HG03097 (cell line): Measurements from ENCODE around the gene FXR1.
A peak's percentile ranks its signal among the peaks of the same experiment; 100 is the strongest.
"Not testable (repeated sequence)": the region's sequence is repeated elsewhere in the genome, so short reads cannot be mapped to it uniquely, and the experiment has no call there.

Experiments used
- ATAC-seq: cut with Tn5 transposase; IDR thresholded peaks from one replicate; pipeline ENCODE4 v1.9.1; 2021; ENCODE audit not compliant: unreplicated experiment, low FRiP score

FXR1 gene

DNA sequence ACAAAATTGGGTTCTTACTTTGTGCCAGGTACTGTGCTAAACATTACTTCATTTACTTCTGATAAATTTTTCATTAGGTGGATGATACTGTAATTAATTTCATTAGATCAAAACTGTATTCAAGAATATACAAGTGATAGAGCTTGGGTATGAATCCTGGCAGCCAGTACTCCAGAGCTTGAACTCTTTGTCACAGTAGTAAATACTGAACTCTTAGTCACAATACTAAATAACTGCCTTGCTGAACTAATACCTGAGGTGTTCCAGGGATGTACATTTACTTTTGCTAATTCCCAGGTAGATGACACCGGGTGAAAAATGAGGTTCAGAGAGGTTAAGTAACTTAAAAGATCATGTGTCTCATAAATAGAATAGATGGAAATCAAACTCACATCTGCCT lies 20.3 kb downstream of the FXR1 start:
- ATAC-seq, result no peak

- no peak for ATAC-seq
Measured at GRCh38 chr3:180934638-180935037, 22.2 kb downstream of the FXR1 start.

- no peak for ATAC-seq
Measured at GRCh38 chr3:180940826-180941225, 28.4 kb downstream of the FXR1 start.

DNA sequence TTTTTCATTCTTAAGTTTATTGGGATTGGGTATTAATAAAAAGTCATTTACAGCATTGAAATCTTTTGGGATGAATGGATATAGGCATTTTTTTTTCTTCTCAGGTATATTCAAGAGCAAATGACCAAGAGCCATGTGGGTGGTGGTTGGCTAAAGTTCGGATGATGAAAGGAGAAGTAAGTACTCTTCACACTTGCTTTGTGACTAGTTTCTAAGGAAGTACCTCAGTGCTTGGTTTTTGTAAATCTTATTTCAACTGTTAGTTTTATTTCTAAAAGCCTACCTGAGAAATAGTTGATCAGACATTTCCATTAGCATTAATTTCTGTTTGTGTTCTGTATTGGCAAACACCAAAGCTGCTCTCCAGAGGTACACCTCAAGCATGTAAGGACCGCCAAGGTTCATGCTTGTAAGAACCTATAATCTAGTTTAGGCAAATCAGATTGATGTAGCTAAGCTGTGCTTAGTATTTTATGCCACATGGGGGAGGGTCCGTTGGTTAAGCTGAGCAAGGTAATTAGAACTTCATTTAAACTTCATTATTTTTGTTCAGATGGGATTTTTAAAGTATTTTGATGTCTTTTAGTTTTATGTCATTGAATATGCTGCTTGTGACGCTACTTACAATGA lies 35.4 kb downstream of the FXR1 start:
- ATAC-seq, result no peak

DNA sequence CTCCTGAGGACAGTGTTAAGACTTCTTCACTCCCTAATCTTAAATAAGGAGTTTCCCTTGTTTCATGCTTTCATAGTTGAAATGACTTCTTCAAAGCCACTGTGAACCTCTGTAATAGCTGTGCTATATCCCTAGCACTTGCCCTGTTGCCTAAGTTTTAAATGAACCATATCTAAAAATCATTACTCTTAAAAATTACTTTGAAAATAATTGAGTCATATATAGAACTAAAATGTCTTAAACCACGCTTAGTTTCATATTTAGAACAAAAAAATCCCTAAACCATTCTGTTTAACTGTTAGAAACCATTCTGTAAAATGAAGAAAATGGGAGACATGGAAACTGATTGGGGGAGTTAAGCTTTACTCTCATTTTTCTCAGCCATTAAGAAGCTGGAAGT lies 47.2 kb downstream of the FXR1 start:
- no peak for ATAC-seq

DNA sequence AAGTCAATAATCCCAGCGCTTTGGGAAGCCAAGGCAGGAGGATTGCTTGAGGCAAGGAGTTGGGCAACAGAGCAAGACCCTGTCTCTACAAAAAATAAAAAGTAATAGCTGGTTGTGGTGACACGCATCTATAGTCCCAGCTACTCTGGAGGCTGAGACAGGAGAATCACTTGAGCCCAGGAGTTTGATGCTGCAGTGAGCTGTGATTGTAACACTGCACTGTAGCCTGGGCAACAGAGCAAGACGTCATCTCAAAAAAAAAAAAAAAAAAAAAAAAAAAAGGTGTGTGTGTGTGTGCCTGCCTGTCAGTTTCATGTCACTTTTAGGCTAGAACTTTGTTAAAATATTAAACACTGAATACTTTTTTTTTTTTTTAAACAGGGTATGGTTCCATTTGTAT lies 48.6 kb downstream of the FXR1 start:
- no peak for ATAC-seq

- ATAC-seq, result no peak
Measured at GRCh38 chr3:180961552-180961951, 49.1 kb downstream of the FXR1 start.

GRCh38 chr3:180962530-180962929 lies 50.1 kb downstream of the FXR1 start:
- ATAC-seq, result no peak

- no peak for ATAC-seq
Measured at GRCh38 chr3:180970931-180971330, 58.5 kb downstream of the FXR1 start.

DNA sequence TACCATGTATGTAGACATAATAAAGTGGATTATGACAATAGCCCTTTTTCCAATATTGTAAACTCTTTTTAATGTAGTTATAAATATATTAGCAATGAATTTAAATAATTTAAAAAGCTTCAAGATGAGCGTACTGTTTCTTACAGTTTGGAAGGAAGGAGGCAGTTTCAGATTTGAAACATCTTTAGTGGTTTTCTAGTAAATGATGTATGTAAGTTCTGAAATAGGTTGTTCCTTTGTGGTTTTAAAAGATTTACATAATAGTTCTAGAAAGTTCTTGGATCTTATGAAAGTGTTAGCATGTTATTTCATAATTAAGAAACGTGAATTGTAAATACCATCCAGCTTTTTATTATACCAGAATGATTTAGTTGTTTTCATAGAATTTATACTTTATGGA lies 61.1 kb downstream of the FXR1 start:
- ATAC-seq, result peak; percentile 63

GRCh38 chr3:180974286-180974685 lies 61.8 kb downstream of the FXR1 start:
- ATAC-seq, result no peak

- ATAC-seq, result no peak
Measured at GRCh38 chr3:180977498-180977897, 65.0 kb downstream of the FXR1 start.

DNA sequence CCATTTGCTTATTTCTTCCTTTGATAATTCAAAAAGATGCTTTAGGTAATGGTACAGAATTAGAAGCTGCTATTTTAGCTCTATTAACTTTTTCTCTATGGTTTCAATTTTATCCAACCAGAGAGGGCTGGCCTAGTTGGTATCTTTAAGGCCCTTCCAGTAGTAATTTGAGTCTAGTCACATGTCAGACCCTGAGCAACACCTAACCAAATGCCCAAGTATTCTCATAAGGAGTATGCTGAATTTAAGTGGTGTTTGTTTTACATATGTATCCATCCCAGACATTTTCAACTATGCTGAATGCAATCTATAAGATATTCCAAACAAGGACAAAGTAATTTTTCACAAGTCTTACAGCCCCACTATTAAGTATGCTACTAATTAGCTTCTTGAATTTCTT lies 67.5 kb downstream of the FXR1 start:
- ATAC-seq, result no peak

DNA sequence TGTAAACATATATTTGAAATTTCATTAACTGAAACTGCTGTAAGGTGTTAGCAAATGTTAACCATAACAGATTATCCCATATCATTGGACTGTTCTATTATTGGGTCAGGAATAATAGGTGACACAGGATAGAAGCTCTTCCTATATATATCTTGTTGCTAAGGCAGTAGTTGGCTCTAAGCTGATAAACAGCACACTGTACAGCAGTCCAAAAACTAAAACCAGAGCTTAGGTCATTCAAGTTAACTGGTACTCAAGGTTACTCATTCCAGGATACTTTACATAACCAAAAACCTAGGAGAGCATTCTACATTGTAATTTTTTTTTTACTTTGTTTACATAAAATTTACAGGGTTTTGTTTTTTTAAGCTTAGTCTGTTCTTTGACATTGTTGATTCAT lies 68.1 kb downstream of the FXR1 start:
- ATAC-seq, result no peak

GRCh38 chr3:180981912-180982311 lies 69.4 kb downstream of the FXR1 start:
- no peak for ATAC-seq

GRCh38 chr3:180983136-180983535 lies 70.7 kb downstream of the FXR1 start:
- no peak for ATAC-seq

GRCh38 chr3:180986366-180986765 lies 73.9 kb downstream of the FXR1 start:
- ATAC-seq, result not testable (repeated sequence)

DNA sequence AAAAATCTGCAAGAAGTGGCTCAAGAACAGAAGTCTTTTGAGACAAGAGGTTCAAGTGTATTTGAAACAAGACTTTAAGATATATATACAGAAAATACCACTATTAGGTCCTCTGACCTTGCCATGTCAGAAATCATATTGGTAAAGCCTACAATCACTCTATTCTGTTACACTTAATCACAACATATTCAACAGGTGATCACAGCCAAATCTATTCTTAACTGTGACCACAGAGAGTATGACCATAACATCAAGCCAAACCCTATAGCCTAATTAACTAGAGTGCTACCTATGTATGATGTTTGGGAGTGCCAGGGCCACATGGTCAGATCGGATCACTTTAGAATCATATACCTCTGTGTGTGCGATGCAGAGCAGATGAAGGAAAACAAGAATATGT lies 74.9 kb downstream of the FXR1 start:
- no peak for ATAC-seq

- ATAC-seq, result peak; percentile 97
Measured at GRCh38 chr3:180989291-180990163, 77.1 kb downstream of the FXR1 start, which contains the start of gene DNAJC19. DNAJC19 (minus strand) TSS chr3:180989736; CDS start chr3:180989602, 134 bp downstream.

GRCh38 chr3:180990505-180990904 lies 78.0 kb downstream of the FXR1 start:
- no peak for ATAC-seq

DNA sequence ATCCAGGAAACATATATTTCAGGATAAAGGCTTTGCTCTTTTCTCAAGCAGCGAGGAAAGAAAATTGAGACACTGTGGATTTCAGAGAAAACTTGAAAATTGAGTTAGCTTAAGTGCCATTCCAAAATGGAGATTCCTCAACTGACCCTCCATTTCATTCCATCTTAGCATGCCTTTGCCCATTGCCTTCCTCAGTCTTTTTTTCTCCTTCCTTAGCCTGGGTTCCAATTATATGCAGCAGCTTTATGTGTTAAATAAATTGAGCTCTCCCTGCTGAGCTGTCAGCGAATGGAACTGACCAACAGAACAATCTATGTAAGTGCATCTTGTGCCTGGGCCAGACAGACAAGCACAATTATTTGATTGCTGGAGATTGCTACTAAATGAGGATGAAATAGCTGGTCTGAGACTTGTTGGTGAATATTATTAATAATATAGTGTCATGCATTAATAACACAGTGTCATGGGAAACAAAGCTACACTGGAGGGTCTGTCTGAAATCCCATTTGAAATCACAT lies 84.0 kb downstream of the FXR1 start:
- no peak for ATAC-seq

- ATAC-seq, result not testable (repeated sequence)
Measured at GRCh38 chr3:181002331-181002730, 89.9 kb downstream of the FXR1 start.
